PC-3 (cell line): ENCODE measurements around the gene CAPN13.

Experiments
- EZH2 ChIP-seq: fragments of 300-600 bp; sonication (generic); IDR thresholded peaks from one replicate; pipeline ENCODE4 v1.6.1; 2017; ENCODE audit warnings: antibody characterized with exemption, mild to moderate bottlenecking, low read length; ENCODE audit not compliant: unreplicated experiment
- EZH2phosphoT487 ChIP-seq: fragments of 300-600 bp; sonication (generic); IDR thresholded peaks from 2 replicates; pipeline ENCODE4 v1.6.1; 2018; ENCODE audit warnings: mild to moderate bottlenecking, antibody characterized with exemption, low read length, borderline replicate concordance
- TF ChIP-seq, protein P1 (sequence below): fragments of 300-600 bp; sonication (generic); conservative IDR thresholded peaks from 2 replicates; pipeline ENCODE4 v1.5.1; 2017; ENCODE audit warnings: antibody characterized with exemption, low read depth, mild to moderate bottlenecking, low read length

DNA sequence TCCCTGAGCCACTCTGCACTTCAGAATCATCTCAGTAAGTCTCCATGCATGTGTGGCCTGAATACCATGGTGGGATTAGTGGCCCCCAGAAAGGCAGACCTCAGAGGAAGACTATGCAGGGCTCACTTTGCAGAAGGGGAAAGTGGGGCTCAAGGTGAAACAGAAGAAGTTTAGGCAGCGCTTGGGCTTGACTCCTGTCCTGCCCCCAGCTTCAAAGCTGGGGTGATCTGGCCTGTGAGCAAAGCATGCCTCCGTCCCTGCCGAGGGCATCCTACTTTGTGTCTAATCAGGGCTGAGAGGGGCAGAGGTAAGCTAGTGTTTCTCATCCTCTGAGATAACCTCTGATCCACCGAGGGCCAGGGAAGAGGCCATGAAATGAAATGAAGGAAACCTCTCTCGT is 7.9 kb downstream of the CAPN13 start:
- TF ChIP-seq EZH2phosphoT487 = no peak
- TF ChIP-seq, protein P1, sequence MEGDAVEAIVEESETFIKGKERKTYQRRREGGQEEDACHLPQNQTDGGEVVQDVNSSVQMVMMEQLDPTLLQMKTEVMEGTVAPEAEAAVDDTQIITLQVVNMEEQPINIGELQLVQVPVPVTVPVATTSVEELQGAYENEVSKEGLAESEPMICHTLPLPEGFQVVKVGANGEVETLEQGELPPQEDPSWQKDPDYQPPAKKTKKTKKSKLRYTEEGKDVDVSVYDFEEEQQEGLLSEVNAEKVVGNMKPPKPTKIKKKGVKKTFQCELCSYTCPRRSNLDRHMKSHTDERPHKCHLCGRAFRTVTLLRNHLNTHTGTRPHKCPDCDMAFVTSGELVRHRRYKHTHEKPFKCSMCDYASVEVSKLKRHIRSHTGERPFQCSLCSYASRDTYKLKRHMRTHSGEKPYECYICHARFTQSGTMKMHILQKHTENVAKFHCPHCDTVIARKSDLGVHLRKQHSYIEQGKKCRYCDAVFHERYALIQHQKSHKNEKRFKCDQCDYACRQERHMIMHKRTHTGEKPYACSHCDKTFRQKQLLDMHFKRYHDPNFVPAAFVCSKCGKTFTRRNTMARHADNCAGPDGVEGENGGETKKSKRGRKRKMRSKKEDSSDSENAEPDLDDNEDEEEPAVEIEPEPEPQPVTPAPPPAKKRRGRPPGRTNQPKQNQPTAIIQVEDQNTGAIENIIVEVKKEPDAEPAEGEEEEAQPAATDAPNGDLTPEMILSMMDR = no peak
- no peak for TF ChIP-seq EZH2
